Heart right ventricle (tissue), 16 donors: ENCODE results near the gene ZNF362. TPM values are rescaled to one million over a fixed set of nuclear protein-coding genes. Genes with fewer than 3 reads are reported as not detected.
A peak's percentile ranks its signal among the peaks of the same experiment; 100 is the strongest.

Experiments
- ATAC-seq, 8 donors: fragments of 200-7000 bp; cut with Tn5 transposase; one replicate each; pipeline ENCODE4 v1.9.1; 2020; ENCODE audit warnings: mild to moderate bottlenecking in 8 of 8, moderate library complexity in 8 of 8, moderate number of reproducible peaks in 1 of 8
- DNase-seq, 2 donors: peaks; one replicate each; pipeline ENCODE4 v3.0.0-alpha.2; 2020
- H3K27ac ChIP-seq, 10 donors: fragments of 200-600 bp; sonication (generic) in 2 of 10; one replicate each; pipeline versions ENCODE4 v1.5.0 to v1.8.0; 2020 to 2022; ENCODE audit warnings: mild to moderate bottlenecking in 3 of 10
- H3K27me3 ChIP-seq, 7 donors: fragments of 200-600 bp; one replicate each; pipeline ENCODE4 v1.8.0; 2021 to 2022; ENCODE audit warnings: mild to moderate bottlenecking in 2 of 7
- H3K36me3 ChIP-seq, 9 donors: fragments of 200-600 bp; sonication (generic) in 1 of 9; one replicate each; pipeline versions ENCODE4 v1.5.0 to v1.8.0; 2020 to 2022; ENCODE audit warnings: mild to moderate bottlenecking in 2 of 9
- H3K4me1 ChIP-seq, 9 donors: fragments of 200-600 bp; sonication (generic) in 1 of 9; one replicate each; pipeline versions ENCODE4 v1.5.0 to v1.8.0; 2020 to 2022; ENCODE audit warnings: mild to moderate bottlenecking in 4 of 9
- H3K4me3 ChIP-seq, 10 donors: fragments of 200-600 bp; sonication (generic) in 2 of 10; one replicate each; pipeline versions ENCODE4 v1.5.0 to v1.8.0; 2020 to 2022; ENCODE audit warnings: mild to moderate bottlenecking in 7 of 10, moderate library complexity in 2 of 10
- H3K9me3 ChIP-seq, 11 donors: fragments of 200-600 bp in 10 of 11; sonication (generic) in 2 of 11; one replicate each; pipeline versions ENCODE4 v1.5.0 to v1.8.0; 2013 to 2022; ENCODE audit warnings: mild to moderate bottlenecking in 2 of 11, control low read depth in 1 of 11, moderate library complexity in 1 of 11
- WGBS, 2 donors: extraction: QIAGEN DNeasy Blood & Tissue Kit; methylation state at CpG; one replicate each; pipeline ENCODE4 v1.1.7; 2013; ENCODE audit warnings: inconsistent platforms in 1 of 2; 5-methylcytosine and 5-hydroxymethylcytosine counted together
- intact Hi-C, 10 donors: fragments of 100-400 bp; cut with DNase I; formaldehyde crosslinking; loops; one replicate each; pipeline versions ENCODE4 v1.11.1 to v1.14.2; 2022
- polyA plus RNA-seq, 2 donors: library from polyadenylated mRNA; stranded (reverse); fragments of 200-250 nt; gene quantifications; one replicate each; pipeline ENCODE4 v1.2.3, GENCODE V29; 2013
- total RNA-seq, 10 donors: library from RNA; stranded (reverse); fragmentation: NEBNext Ultra II Directional in 3 of 10; extraction: Animal tissue kit (Norgen Biotek cat#: 25700) in 3 of 10; gene quantifications; one replicate each; pipeline versions ENCODE4 v1.2.1 to v1.2.4, GENCODE V29; 2021 to 2023
- TF ChIP-seq, protein P1 (sequence below), 9 donors: fragments of 200-600 bp; sonication (generic) in 2 of 9; IDR thresholded peaks; one replicate each; pipeline versions ENCODE4 v1.5.0 to v1.8.0; 2021 to 2022; ENCODE audit warnings: antibody characterized with exemption in 9 of 9, mild to moderate bottlenecking in 5 of 9, moderate library complexity in 1 of 9
- donor health status: Arrhythmogenic right ventricular cardiomyopathy.
- donor health status: ischemic (EF 13 %, LVEDD 7.1; RV severe dilation, severe dysfunction).
- donor health status: healthy with polysubstance abuse.
- donor health status: DM: no; HTN: yes; CAD: no.
- donor health status: DM: no; HTN: no; CAD: no.
- donor health status: ischemic (EF 25% LVEDD 6.9; RV normal size, moderate dysfunction).
- donor health status: ischemic (EF 25% LVEDD 5.7; RV mildly dilated, moderate dysfunction).
- donor health status: healthy.
- donor health status: DM: yes; HTN: yes; CAD: no.
- donor health status: Ischemic cardiomyopathy.
- donor health status: ischemic (EF 35%, LVEDD 5.7; RV mildly dilated, moderate dysfunction).
- donor health status: nonischemic (EF 11% LVEDD 7.7; RV severe dilation, severe dysfunction).
- donor health status: DM: yes; HTN: yes; CAD: no.
- donor health status: PGD.
- donor health status: ischemic (EF 29% LVEDD 5.4; RV normal size, mild dysfunction).
- donor health status: nonischemic (EF 23%, LVEDD 6.1; RV moderate dilation, normal function).

Gene ZNF362
- total and polyA plus RNA-seq, 12 donors, result 9.1 to 39.2 (median 31.3) TPM

GRCh38 chr1:33327587-33328325, 71.5 kb downstream of the ZNF362 start:
- no peaks in the 10 kb centered on the region for H3K27me3 ChIP-seq
- H3K36me3 ChIP-seq, result peaks cover 11 to 100% (median 92%) of the 10 kb centered on the region in 9 donors
- H3K27ac ChIP-seq, result peak overlapping the region in 7 of 10 donors; percentile 6 to 81 (median 39)
- TF ChIP-seq, protein P1, sequence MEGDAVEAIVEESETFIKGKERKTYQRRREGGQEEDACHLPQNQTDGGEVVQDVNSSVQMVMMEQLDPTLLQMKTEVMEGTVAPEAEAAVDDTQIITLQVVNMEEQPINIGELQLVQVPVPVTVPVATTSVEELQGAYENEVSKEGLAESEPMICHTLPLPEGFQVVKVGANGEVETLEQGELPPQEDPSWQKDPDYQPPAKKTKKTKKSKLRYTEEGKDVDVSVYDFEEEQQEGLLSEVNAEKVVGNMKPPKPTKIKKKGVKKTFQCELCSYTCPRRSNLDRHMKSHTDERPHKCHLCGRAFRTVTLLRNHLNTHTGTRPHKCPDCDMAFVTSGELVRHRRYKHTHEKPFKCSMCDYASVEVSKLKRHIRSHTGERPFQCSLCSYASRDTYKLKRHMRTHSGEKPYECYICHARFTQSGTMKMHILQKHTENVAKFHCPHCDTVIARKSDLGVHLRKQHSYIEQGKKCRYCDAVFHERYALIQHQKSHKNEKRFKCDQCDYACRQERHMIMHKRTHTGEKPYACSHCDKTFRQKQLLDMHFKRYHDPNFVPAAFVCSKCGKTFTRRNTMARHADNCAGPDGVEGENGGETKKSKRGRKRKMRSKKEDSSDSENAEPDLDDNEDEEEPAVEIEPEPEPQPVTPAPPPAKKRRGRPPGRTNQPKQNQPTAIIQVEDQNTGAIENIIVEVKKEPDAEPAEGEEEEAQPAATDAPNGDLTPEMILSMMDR (IDR thresholded peaks at IDR 0.05), result no peak
- peaks cover 12 to 84% (median 61%) of the 10 kb centered on the region in 9 donors for H3K4me1 ChIP-seq
- peak; percentile 42 to 59 for DNase-seq
- no peak overlapping the region for H3K4me3 ChIP-seq
- intact Hi-C loops, result no loop called here
- 32 to 38% methylated on average over 9 of the region's 9 CpGs for WGBS, 2 donors
- H3K9me3 ChIP-seq, result no peaks in the 10 kb centered on the region
- ATAC-seq, result peak; percentile 35 to 79 (median 68)

DNA sequence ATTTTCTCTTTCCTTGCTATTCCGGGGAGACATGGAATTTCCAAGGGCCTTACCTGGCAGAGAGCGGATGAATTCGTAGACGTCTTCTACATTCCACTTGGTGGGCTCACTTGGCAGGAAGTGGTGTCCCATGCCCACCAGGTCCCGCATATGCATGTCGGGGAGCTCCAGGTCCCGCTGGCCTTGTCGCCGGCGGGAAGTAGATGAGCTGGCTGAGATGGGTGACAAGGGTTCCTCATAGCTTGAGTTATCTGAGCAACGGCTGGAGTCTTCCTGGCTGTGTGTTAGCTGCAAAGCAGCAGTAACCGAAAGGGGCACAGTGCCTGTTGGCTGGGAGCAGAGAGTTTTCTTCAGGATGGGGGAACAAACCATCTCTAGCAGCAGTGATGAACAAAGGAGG, 72.5 kb downstream of the ZNF362 start:
- Histone ChIP-seq H3K9me3 (no peaks in the 10 kb centered on the region), H3K36me3 (peaks cover 11 to 100% (median 82%) of the 10 kb centered on the region in 9 donors), H3K4me1 (peaks cover 20 to 95% (median 72%) of the 10 kb centered on the region in 9 donors), H3K4me3 (no peak overlapping the region), H3K27ac (peak overlapping the region in 5 of 10 donors; percentile 17 to 81 (median 39)), H3K27me3 (no peaks in the 10 kb centered on the region)
- 91% methylated on average over 12 of the region's 12 CpGs for WGBS, 2 donors
- TF ChIP-seq, protein P1 (IDR thresholded peaks at IDR 0.05), result no peak
- DNase-seq (no peak), ATAC-seq (no peak)
- intact Hi-C loops, result no loop called here

DNA sequence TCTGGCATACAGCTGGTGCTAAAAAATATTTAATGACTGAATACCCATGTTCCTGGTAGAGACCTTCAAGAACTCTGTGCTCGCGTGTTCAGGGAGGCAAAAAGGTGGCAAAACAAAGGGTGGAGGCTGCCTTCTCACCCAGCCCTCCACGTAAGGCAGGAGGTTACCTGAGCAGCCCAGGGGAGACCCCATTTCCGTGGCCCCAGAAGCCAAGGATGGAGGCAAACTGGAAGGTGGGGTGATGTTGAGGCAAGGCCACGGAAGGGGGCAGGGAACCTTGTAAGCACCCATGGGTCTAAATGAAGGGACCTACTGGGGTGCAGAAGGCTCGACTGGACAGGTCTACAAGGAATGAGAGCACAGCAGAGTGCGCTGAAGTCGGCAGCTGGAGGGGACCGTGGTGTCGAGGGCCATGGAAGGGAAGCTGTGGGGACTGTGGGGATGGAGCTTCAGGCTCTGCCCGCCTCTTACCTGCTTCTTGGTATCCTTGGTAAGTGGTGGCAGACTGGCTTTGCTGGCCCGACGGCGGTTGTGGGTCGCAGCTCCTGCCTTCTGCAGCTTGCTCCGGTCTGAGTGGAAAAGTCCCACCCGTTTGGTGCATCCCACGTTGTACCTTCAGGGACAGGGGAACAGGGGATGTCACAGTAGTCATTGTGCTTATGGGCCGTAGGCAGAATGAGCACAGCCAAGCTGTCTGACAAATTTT, 73.5 kb downstream of the ZNF362 start:
- no peak for ATAC-seq
- TF ChIP-seq, protein P1 (IDR thresholded peaks at IDR 0.05), result no peak
- no peak for DNase-seq
- H3K27ac ChIP-seq, result peak overlapping the region in 3 of 10 donors; percentile 28 to 100 (median 81)
- intact Hi-C loops, result loop anchor here in 2 of 10 donors (5.0 kb wide), 1 partner anchor 38 kb away; no protein-coding TSS in a partner anchor
- no peaks in the 10 kb centered on the region for H3K9me3 ChIP-seq
- no peaks in the 10 kb centered on the region for H3K27me3 ChIP-seq
- no peak overlapping the region for H3K4me3 ChIP-seq
- H3K36me3 ChIP-seq, result peaks cover 5 to 96% (median 73%) of the 10 kb centered on the region in 9 donors
- peaks cover 30 to 96% (median 78%) of the 10 kb centered on the region in 9 donors for H3K4me1 ChIP-seq
- WGBS, 2 donors, result 85 to 89% methylated on average over 19 of the region's 19 CpGs

GRCh38 chr1:33330361-33330890, 74.1 kb downstream of the ZNF362 start:
- peaks cover 35 to 100% (median 78%) of the 10 kb centered on the region in 9 donors for H3K4me1 ChIP-seq
- no peaks in the 10 kb centered on the region for H3K27me3 ChIP-seq
- DNase-seq, result no peak
- TF ChIP-seq, protein P1 (IDR thresholded peaks at IDR 0.05), result no peak
- H3K36me3 ChIP-seq, result peaks cover 2 to 96% (median 66%) of the 10 kb centered on the region in 9 donors
- H3K27ac ChIP-seq, result peak overlapping the region in 3 of 10 donors; percentile 28 to 100 (median 99)
- H3K4me3 ChIP-seq, result no peak overlapping the region
- intact Hi-C loops, result loop anchor here in 2 of 10 donors (5.0 kb wide), 1 partner anchor 37 kb away; no protein-coding TSS in a partner anchor
- no peak for ATAC-seq
- 74% methylated on average over 3 of the region's 3 CpGs for WGBS, 2 donors
- H3K9me3 ChIP-seq, result no peaks in the 10 kb centered on the region
